DND-41 (cell line): ENCODE data around the gene GNMT.

Experiments used
- ATAC-seq: fragments of 200-7000 bp; cut with Tn5 transposase; 3 replicates; pipeline ENCODE4 v1.9.1; 2021; ENCODE audit warnings: low read depth; ENCODE audit not compliant: insufficient read depth
- DNase-seq: peaks from one replicate; pipeline ENCODE4 v3.0.0-alpha.2; 2020
- H2AFZ ChIP-seq: 2 replicates; pipeline ENCODE4 v1.6.0; 2012; ENCODE audit warnings: low read depth, low read length
- H3K27ac ChIP-seq: 2 replicates; pipeline ENCODE4 v1.5.1; 2012; ENCODE audit warnings: low read length, inconsistent platforms
- H3K27me3 ChIP-seq: fragments of 200-600 bp; sonication (generic); 2 replicates; pipeline ENCODE4 v1.6.0; 2012; ENCODE audit warnings: low read length, mild to moderate bottlenecking, inconsistent platforms; ENCODE audit not compliant: insufficient read depth, poor library complexity
- H3K36me3 ChIP-seq: 2 replicates; pipeline ENCODE4 v1.5.1; 2012; ENCODE audit warnings: low read length, inconsistent platforms; ENCODE audit not compliant: insufficient read depth
- H3K4me1 ChIP-seq: 2 replicates; pipeline ENCODE4 v1.5.1; 2012; ENCODE audit warnings: mild to moderate bottlenecking, low read length; ENCODE audit not compliant: insufficient read depth
- H3K4me2 ChIP-seq: 2 replicates; pipeline ENCODE4 v1.6.0; 2012; ENCODE audit warnings: mild to moderate bottlenecking, moderate library complexity, low read length, inconsistent platforms; ENCODE audit not compliant: insufficient read depth
- H3K4me3 ChIP-seq, 2 experiments: fragments of 200-600 bp in 1 of 2; shearing (Covaris generic) in 1 of 2; 2 replicates each; pipeline ENCODE4 v1.5.1; 2012 to 2016; ENCODE audit warnings: inconsistent platforms in 2 of 2, low read length in 2 of 2, mild to moderate bottlenecking in 2 of 2, low read depth in 1 of 2, moderate library complexity in 1 of 2
- H3K79me2 ChIP-seq: 2 replicates; pipeline ENCODE4 v1.6.0; 2012; ENCODE audit warnings: low read length, inconsistent platforms; ENCODE audit not compliant: insufficient read depth
- H3K9ac ChIP-seq: 2 replicates; pipeline ENCODE4 v1.6.0; 2012; ENCODE audit warnings: low read depth, mild to moderate bottlenecking, inconsistent platforms, low read length, moderate library complexity
- H3K9me3 ChIP-seq: 2 replicates; pipeline ENCODE4 v1.5.1; 2012; ENCODE audit warnings: low read length, moderate library complexity, mild to moderate bottlenecking, inconsistent platforms; ENCODE audit not compliant: insufficient read depth, severe bottlenecking
- H4K20me1 ChIP-seq: 2 replicates; pipeline ENCODE4 v1.6.0; 2012; ENCODE audit warnings: low read length; ENCODE audit not compliant: insufficient read depth
- EZH2 ChIP-seq: IDR thresholded peaks from 3 replicates; pipeline ENCODE4 v1.6.1; 2012; ENCODE audit warnings: borderline replicate concordance, low read depth, mild to moderate bottlenecking, moderate library complexity, low read length, inconsistent platforms; ENCODE audit not compliant: severe bottlenecking
- TF ChIP-seq, protein P1 (sequence below): IDR thresholded peaks from 2 replicates; pipeline ENCODE4 v1.5.1; 2012; ENCODE audit warnings: borderline replicate concordance, low read length, moderate library complexity, mild to moderate bottlenecking; ENCODE audit not compliant: poor library complexity, severe bottlenecking; ENCODE audit errors: extremely low read depth

GNMT gene

DNA sequence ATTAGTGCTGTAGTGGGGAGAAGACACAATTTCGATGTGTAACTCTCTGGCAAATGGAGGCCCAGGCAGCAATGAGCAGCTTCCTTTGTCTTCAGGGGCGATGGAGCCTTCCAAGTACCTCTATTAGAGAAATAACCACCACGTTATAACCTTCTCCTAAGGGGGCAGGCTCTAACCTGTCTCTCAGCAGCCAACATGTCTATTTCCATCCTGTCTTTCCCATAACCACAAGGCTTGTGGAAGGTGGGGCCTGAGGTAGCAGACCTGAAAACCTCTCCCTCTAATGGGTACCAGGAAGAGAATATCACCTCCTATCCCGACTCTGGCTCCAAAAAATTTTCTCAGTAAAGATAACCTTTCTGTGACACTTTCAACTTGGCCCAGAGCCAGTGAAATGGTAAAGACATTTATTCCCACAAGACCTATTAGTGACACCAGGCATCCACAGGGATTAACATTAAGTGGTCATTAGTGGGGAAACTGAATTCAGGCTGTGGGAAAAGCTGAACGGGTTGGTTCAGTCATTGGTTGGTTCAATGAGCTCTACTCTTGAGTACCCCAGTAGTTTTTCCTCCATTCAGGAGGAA lies 14.5 kb downstream of the GNMT start:
- no peak for ATAC-seq
- Histone ChIP-seq H3K36me3 (peaks cover 11% of the 10 kb centered on the region), H3K4me3 (no peak overlapping the region), H3K27me3 (no peaks in the 10 kb centered on the region), H3K4me1 (peaks cover 29% of the 10 kb centered on the region), H3K4me2 (no peak overlapping the region), H3K27ac (no peak overlapping the region), H2AFZ (no peak overlapping the region), H3K9ac (no peak overlapping the region), H3K9me3 (no peaks in the 10 kb centered on the region), H3K79me2 (peaks cover 32% of the 10 kb centered on the region), H4K20me1 (peaks cover 8% of the 10 kb centered on the region; the same call in 1 of the 2 replicates)
- no peak for DNase-seq
- TF ChIP-seq, protein P1, sequence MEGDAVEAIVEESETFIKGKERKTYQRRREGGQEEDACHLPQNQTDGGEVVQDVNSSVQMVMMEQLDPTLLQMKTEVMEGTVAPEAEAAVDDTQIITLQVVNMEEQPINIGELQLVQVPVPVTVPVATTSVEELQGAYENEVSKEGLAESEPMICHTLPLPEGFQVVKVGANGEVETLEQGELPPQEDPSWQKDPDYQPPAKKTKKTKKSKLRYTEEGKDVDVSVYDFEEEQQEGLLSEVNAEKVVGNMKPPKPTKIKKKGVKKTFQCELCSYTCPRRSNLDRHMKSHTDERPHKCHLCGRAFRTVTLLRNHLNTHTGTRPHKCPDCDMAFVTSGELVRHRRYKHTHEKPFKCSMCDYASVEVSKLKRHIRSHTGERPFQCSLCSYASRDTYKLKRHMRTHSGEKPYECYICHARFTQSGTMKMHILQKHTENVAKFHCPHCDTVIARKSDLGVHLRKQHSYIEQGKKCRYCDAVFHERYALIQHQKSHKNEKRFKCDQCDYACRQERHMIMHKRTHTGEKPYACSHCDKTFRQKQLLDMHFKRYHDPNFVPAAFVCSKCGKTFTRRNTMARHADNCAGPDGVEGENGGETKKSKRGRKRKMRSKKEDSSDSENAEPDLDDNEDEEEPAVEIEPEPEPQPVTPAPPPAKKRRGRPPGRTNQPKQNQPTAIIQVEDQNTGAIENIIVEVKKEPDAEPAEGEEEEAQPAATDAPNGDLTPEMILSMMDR = no peak
- TF ChIP-seq EZH2 = no peak

DNA sequence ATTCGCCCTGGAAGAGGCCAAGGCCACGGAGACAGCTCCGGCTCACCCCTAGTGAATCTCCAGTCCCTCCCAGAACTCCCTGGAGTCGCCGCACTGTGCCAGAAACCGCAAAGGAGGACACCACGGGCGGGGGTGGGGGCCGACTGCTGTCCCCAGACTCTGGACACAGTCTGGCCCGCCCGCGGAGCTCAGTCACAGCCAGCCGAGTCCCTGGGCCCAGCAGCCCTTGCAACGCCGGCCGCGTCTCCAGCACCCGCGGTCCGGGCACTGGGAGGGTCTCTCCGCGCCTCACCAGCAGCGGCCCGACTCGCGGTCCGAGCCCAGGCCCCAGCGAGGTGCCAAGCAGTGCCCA lies 17.9 kb downstream of the GNMT start:
- peaks cover 35% of the 10 kb centered on the region for H3K79me2 ChIP-seq
- H3K9ac ChIP-seq = peak overlapping the region; percentile 93
- peak overlapping the region; percentile 87 for H2AFZ ChIP-seq
- H3K4me3 ChIP-seq = peak overlapping the region; percentile 92 to 96
- peak overlapping the region; percentile 87 for H3K27ac ChIP-seq
- peaks cover 37% of the 10 kb centered on the region for H3K4me1 ChIP-seq
- H3K4me2 ChIP-seq = peak overlapping the region; percentile 79
- H3K9me3 ChIP-seq = no peaks in the 10 kb centered on the region
- H4K20me1 ChIP-seq = peaks cover 6% of the 10 kb centered on the region; the same call in 1 of the 2 replicates
- no peaks in the 10 kb centered on the region for H3K27me3 ChIP-seq
- TF ChIP-seq EZH2 = no peak
- TF ChIP-seq, protein P1 = no peak
- H3K36me3 ChIP-seq = peaks cover 7% of the 10 kb centered on the region
- no peak for ATAC-seq
- DNase-seq = peak; percentile 20

DNA sequence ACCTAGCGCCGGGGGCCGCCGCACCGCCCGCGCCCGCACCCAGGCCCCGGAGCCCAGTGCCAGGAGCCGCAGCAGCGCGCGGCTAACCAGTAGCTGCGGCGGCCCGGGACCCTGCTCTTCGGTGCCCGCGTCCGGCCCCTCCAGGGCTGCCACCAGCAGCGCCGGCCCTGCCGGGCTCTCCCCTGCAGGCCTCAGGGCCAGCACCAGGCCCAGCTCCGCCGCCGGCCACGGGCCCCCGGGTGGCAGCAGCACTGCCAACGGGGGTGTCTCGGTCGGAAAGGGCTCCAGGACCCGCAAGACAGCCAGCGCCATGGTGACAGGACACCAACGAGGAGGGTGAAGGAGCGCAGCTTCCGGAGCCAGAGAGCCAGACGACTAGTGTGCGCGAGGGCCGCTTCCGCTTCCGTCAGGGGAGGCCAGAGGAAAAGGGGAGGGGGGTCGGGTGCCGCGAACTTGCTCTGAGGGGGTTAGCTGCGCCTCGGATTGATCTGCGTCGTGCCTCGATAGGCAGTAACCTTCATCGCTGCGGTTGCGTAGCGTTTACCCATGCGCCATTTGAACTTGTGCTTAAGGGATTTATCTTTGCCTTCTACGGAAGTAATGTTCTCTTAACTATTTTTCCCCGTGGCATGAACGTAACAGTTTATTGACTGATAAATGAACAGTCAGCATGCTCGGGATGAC lies 18.4 kb downstream of the GNMT start, which contains the start of gene PEX6:
PEX6 (minus strand) TSS at position 343 of the 684 bp plus-strand sequence; CDS start at position 312, 31 bp downstream.
- peak; percentile 94 for ATAC-seq
- H3K79me2 ChIP-seq = peaks cover 37% of the 10 kb centered on the region
- H4K20me1 ChIP-seq = peaks cover 6% of the 10 kb centered on the region; the same call in 1 of the 2 replicates
- no peaks in the 10 kb centered on the region for H3K9me3 ChIP-seq
- peak within 1 kb of the TSS; percentile 93 for H3K9ac ChIP-seq
- TF ChIP-seq EZH2 = no peak
- TF ChIP-seq, protein P1 = no peak
- H3K4me2 ChIP-seq = peak within 1 kb of the TSS; percentile 79
- DNase-seq = peak; percentile 97
- H3K4me3 ChIP-seq = peak within 1 kb of the TSS; percentile 92 to 96
- H3K27me3 ChIP-seq = no peaks in the 10 kb centered on the region
- peaks cover 2% of the 10 kb centered on the region for H3K36me3 ChIP-seq
- peaks cover 42% of the 10 kb centered on the region for H3K4me1 ChIP-seq
- H3K27ac ChIP-seq = peak within 1 kb of the TSS; percentile 87
- peak within 1 kb of the TSS; percentile 87 for H2AFZ ChIP-seq
